ENCODE measurements around the gene SH3BP1.

- no peak for TF ChIP-seq EZH2phosphoT487 (IDR thresholded peaks at IDR 0.05; ENCODE audit: low read depth)
- no peak for TF ChIP-seq CTCF (IDR thresholded peaks at IDR 0.05; ENCODE audit: low read depth, low read length)
These were observed 13.3 kb upstream of the SH3BP1 start for GRCh38 chr22:37626144-37626543.
